ACHN (cell line): ENCODE measurements around the gene SLC39A9.
"Not testable (repeated sequence)": the region's sequence is repeated elsewhere in the genome, so short reads cannot be mapped to it uniquely, and the experiment has no call there.

ENCODE experiments used
- DNase-seq: peaks from one replicate; pipeline ENCODE4 v3.0.0-alpha.2; 2015
- in situ Hi-C: cut with HindIII; loops from 2 replicates; pipeline ENCODE4 v1.10.0; 2017; ENCODE audit warnings: low sequenced_read_pairs, low pct_ligation_motif_present, low pct_unique_long_range_greater_than_20kb

The SLC39A9 gene

GRCh38 chr14:69485701-69486100 is 87.2 kb downstream of the SLC39A9 start:
- DNase-seq = no peak

GRCh38 chr14:69487226-69487625 is 88.7 kb downstream of the SLC39A9 start:
- no peak for DNase-seq
- in situ Hi-C loops = no loop called here

More at GRCh38 chr14:69485701-69486100, 87.2 kb downstream of the SLC39A9 start:
- in situ Hi-C loops = no loop called here

DNA sequence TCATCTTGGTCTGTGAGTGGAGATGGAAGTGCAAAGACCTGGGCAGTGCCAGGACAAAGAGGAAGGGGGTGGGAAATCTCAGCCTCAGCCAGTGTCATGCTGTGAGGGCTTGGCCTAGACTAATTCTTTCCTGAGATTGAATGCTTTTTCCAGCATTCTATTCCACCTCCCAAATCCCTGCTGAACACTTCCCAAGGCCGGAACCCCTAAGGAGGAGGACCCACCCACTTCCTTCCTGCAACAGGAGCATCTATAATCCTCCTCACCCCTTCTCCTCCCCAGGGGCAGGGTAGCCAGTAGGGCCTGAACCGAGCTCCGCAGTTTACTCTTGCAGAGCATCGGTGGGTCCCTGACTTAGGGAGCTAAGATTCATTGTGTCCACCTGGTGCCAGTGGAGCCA is 89.3 kb downstream of the SLC39A9 start:
- in situ Hi-C loops = no loop called here
- no peak for DNase-seq

DNA sequence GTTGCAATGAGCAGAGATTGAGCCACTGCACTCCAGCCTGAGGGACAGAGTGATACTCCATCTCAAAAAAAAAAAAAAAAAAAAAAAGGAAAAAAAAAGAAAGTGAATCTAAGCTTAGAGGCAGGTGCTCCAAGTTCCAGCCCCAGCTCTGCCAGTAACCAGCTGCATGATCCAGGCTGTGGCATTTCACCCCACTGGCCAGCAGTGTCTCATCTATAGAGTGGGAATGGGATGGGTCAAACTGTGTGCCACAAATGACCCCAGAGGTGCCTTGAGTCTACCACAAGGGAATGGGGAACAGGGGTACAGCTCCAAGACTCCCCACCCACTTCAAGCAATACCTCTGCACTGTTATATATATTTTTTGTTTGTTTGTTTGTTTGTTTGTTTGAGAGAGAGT is 91.0 kb downstream of the SLC39A9 start:
- in situ Hi-C loops = no loop called here
- no peak for DNase-seq

DNA sequence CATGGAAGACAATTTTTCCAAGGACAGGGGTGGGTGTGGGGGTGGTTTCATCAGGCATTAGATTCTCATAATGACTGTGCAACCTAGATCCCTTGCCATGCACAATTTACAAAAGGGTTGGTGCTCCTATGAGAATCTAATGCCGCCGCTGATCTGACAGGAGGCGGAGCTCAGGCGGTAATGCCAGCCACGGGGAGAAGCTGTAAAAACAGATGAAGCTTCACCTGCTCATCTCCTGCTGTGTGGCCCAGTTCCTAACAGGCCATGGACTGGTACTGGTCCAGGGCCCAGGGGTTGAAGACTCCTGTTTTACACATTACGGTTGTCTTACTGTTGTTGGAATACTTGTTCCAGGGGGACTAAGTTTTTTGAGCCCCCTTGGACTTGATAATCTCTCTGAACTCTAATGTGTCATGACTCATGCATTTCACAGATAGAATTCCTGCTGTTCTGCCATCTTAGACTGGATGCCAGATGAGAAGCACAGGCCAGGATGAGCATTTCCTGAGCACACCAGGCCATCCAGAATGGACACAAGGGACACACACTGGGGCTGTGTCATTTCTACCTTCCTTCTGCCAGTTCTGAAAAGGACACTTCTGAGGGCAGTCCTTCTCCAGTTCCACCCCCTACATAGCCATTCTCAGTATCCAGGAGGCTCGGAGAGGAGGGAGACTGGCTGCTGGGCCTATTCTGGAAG is 91.9 kb downstream of the SLC39A9 start:
- DNase-seq = no peak
- in situ Hi-C loops = no loop called here

- DNase-seq = no peak
- in situ Hi-C loops = no loop called here
Observed at GRCh38 chr14:69491193-69491592, 92.7 kb downstream of the SLC39A9 start.

GRCh38 chr14:69493038-69493437 is 94.5 kb downstream of the SLC39A9 start:
- in situ Hi-C loops = no loop called here
- DNase-seq = no peak

- DNase-seq = no peak
- in situ Hi-C loops = no loop called here
Observed at GRCh38 chr14:69493791-69494190, 95.3 kb downstream of the SLC39A9 start.

- in situ Hi-C loops = no loop called here
Observed at GRCh38 chr14:69495341-69495921, 96.9 kb downstream of the SLC39A9 start.

GRCh38 chr14:69497866-69498265 is 99.4 kb downstream of the SLC39A9 start:
- in situ Hi-C loops, DNase-seq: not testable (repeated sequence)

More at GRCh38 chr14:69495341-69495921, 96.9 kb downstream of the SLC39A9 start:
- no peak for DNase-seq

DNA sequence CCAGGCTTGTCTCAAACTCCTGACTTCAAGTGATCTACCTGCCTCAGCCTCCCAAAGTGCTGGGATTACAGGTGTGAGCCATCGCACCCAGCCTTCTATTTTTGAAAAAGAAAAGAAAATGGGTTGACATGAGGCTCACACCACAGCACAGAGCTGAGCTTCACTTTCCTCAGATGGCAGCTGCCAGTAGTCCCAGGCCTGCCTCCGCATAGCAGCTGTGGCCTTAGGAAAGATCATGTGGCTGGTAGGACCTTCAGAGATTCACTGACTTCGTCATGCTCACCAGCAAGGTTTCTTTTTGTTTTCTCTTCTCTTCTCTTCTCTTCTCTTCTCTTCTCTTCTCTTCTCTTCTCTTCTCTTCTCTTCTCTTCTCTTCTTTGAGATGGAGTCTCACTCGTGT is 99.8 kb downstream of the SLC39A9 start:
- in situ Hi-C loops, DNase-seq: not testable (repeated sequence)

DNA sequence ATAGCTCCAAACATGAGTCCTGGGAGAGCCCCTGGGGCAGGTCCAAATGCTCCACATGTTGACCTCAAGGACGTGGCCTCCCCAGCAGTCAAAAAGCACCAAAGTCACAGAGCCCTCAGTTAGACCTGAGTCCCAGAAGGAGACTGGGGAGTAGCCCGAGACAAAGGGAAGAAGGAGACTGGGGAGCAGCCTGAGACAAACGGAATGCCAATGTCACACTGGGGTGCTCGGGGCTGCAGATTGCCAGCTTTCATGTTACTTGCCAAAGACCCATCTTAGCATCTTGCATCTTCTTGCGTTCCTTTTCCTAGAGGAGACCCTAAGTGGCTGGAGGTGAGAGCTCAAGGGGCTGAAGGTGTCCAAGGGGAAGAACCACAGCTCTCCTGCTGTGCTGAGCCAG is 100.9 kb downstream of the SLC39A9 start:
- in situ Hi-C loops = no loop called here
- no peak for DNase-seq

DNA sequence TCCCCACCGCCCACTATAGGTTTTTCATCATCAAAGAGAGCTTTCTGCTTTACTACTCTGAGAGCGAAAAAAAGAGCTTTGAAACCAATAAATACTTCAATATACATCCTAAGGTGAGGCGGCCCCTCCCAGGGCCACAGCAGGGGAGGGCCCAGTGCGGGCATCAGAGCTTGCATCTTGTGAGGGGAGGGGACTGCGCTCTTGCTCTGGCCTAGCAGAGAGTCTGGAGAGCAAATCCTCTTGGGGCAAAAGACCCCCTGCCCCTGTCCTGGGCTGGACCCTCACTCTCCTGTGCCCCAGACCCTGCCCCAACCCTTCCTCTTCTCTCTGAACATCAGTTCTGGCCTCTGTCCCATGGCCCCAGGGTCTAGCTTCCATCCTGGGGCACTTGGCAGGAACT is 101.6 kb downstream of the SLC39A9 start:
- no peak for DNase-seq
- in situ Hi-C loops = no loop called here

DNA sequence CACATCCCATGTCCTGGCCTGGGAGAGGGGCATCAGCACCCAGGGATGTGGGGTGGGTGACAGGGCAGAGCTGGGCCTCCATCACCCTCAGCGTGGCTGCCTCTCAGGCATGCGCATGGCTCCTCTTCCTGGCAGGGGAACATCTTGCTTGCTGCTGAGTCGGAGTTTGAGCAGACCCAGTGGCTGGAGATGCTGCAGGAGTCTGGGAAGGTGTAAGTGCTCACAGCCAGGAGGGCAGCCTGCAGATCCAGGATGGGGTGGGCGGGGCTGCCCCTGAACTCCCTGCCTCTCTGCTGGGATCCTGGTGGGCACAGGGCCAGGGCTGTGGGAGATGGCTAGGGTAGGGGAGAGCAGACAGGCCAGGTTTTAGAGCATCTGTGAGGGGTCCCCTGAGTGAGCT is 102.2 kb downstream of the SLC39A9 start:
- no peak for DNase-seq
- in situ Hi-C loops = no loop called here

GRCh38 chr14:69501423-69501838 is 102.9 kb downstream of the SLC39A9 start:
- in situ Hi-C loops = no loop called here
- no peak for DNase-seq

DNA sequence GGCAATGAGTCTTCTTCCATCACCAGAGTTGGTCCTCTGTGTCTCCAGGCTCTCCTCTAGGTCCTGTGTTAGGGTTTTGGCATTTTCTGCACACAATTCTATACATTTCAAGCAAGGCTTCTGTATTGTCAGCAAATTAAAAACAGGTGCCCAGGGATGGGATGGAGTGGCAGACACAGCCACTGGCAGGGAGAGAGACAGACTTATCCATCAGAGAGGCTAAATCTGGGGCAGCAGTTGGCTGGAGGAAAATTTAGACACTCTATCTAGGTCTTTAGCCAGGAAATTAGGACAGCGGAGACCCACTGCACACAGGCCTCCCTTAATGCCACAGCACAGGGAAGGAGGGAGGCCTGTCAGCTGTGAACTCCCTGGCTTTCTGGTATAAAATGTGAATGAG is 106.3 kb downstream of the SLC39A9 start:
- DNase-seq = no peak
- in situ Hi-C loops = no loop called here

DNA sequence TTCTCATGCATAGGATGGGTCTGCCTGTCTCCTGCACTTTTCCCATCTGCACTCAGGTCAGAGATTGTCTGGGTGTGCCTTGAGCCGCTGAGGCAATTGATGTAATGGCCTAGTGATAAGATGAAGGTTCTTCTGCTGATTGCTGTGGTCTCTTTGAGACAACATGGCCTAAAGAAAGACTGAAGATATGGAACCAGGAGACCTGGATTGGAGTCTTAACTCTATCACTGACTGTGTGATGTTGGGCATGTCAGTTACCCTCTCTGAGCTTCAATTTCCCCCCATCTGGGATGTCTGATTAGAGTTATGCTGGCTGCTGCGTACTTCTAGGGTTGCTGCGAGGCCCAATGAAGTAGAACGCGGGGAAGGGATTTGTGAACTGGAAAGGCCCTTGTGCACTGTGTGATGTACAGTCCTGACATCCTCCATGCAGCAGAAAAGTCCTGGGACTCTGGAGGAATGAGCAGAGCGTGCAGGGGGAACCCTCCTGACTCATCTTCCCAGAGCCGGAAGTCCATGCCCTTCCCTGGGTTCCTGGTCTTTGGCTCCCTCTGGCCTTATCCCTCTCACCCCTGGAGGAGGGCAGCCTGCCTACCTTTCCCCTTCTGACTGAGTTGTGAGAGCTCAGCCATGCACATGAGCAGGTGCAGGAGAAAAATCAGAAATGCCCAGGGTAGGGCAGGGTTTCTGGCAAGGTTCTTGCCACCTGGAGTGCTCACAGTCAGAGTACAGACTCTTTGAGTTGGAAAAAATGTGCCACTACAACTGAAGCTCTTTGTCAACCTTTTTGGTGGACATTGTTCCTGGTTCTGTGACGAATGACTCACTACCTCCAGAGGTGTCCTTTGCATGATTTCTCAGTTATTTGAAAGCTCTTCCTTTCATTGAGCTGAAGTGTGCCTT is 107.1 kb downstream of the SLC39A9 start:
- DNase-seq = no peak
- in situ Hi-C loops = no loop called here

- no peak for DNase-seq
- in situ Hi-C loops = no loop called here
Observed at GRCh38 chr14:69506241-69506595, 107.7 kb downstream of the SLC39A9 start.
